IMR-90 (cell line): ENCODE measurements around the gene ORC4. TPM values are rescaled to one million over a fixed set of nuclear protein-coding genes. Genes with fewer than 3 reads are reported as not detected.

Source experiments
- ATAC-seq: fragments of 200-7000 bp; cut with Tn5 transposase; 2 replicates; pipeline ENCODE4 v1.9.1; 2020; ENCODE audit warnings: low read depth, mild to moderate bottlenecking, moderate library complexity
- BruUV-seq: library from RNA; stranded (reverse); fragments of 400-500 nt; replicated peaks from 2 replicates; lab custom pipeline; 2021; lab: Mats Ljungman, UMichigan
- CTCF ChIA-PET: fragments of 300-600 bp; formaldehyde crosslinking; extraction: SDS; loops from one replicate; lab custom pipeline; 2021; ENCODE audit warnings: antibody characterized with exemption; lab: Yijun Ruan, JAX
- POLR2A ChIA-PET: fragments of 300-600 bp; sonication (Branson Sonifier 250); formaldehyde crosslinking; loops from one replicate; lab custom pipeline; 2022; ENCODE audit warnings: antibody characterized with exemption; ENCODE audit not compliant: unreplicated experiment; lab: Charles Lee
- DNase-seq: peaks from one replicate; pipeline ENCODE4 v3.0.0; 2013
- H2AFZ ChIP-seq: replicated peaks from 2 replicates; pipeline ENCODE3; 2013; ENCODE audit warnings: low read length, mild to moderate bottlenecking; ENCODE audit not compliant: poor library complexity
- H2AK5ac ChIP-seq: 2 replicates; pipeline ENCODE4 v1.6.1; 2013; ENCODE audit warnings: low read depth, low read length, inconsistent platforms
- H2AK9ac ChIP-seq: replicated peaks from 2 replicates; pipeline ENCODE3; 2013; ENCODE audit warnings: mild to moderate bottlenecking, low read depth, low read length, moderate library complexity; ENCODE audit not compliant: poor library complexity
- H2BK120ac ChIP-seq: 2 replicates; pipeline ENCODE4 v1.6.1; 2013; ENCODE audit warnings: low read depth, low read length, inconsistent platforms
- H2BK15ac ChIP-seq: 3 replicates; pipeline ENCODE4 v1.6.1; 2013; ENCODE audit warnings: low read depth, low read length, inconsistent platforms
- H2BK20ac ChIP-seq: 2 replicates; pipeline ENCODE4 v1.6.1; 2013; ENCODE audit warnings: low read depth, mild to moderate bottlenecking, inconsistent platforms, low read length, moderate library complexity
- H2BK5ac ChIP-seq: 2 replicates; pipeline ENCODE4 v1.6.1; 2013; ENCODE audit warnings: mild to moderate bottlenecking, low read depth, low read length, inconsistent platforms; ENCODE audit not compliant: poor library complexity, severe bottlenecking
- H3K14ac ChIP-seq: replicated peaks from 2 replicates; pipeline ENCODE4 v1.6.1; 2013; ENCODE audit warnings: low read depth, low read length, inconsistent platforms
- H3K18ac ChIP-seq: 2 replicates; pipeline ENCODE4 v1.6.1; 2013; ENCODE audit warnings: low read depth, low read length, control low read depth
- H3K23ac ChIP-seq: 2 replicates; pipeline ENCODE4 v1.6.1; 2013; ENCODE audit warnings: low read depth, low read length, inconsistent platforms
- H3K27ac ChIP-seq: 2 replicates; pipeline ENCODE4 v1.5.1; 2013; ENCODE audit warnings: mild to moderate bottlenecking, control low read depth, low read length; ENCODE audit not compliant: insufficient read depth
- H3K27me3 ChIP-seq: 2 replicates; pipeline ENCODE4 v1.6.1; 2013; ENCODE audit warnings: low read length; ENCODE audit not compliant: control insufficient read depth, insufficient read depth
- H3K36me3 ChIP-seq: 2 replicates; pipeline ENCODE4 v1.6.1; 2013; ENCODE audit warnings: low read length, mixed read lengths; ENCODE audit not compliant: control insufficient read depth, insufficient read depth
- H3K4ac ChIP-seq: 2 replicates; pipeline ENCODE4 v1.6.1; 2013; ENCODE audit warnings: low read depth, low read length, inconsistent platforms
- H3K4me1 ChIP-seq: 2 replicates; pipeline ENCODE4 v1.6.1; 2013; ENCODE audit warnings: low read length, mixed read lengths; ENCODE audit not compliant: control insufficient read depth, insufficient read depth
- H3K4me2 ChIP-seq: 2 replicates; pipeline ENCODE4 v1.6.1; 2013; ENCODE audit warnings: low read depth, mild to moderate bottlenecking, control low read depth, low read length, moderate library complexity
- H3K4me3 ChIP-seq: 2 replicates; pipeline ENCODE4 v1.5.1; 2013; ENCODE audit warnings: low read depth, mild to moderate bottlenecking, control low read depth, low read length, moderate library complexity; ENCODE audit not compliant: insufficient read depth
- H3K56ac ChIP-seq: 2 replicates; pipeline ENCODE4 v1.6.1; 2013; ENCODE audit warnings: low read length, inconsistent platforms; ENCODE audit not compliant: insufficient read depth; ENCODE audit errors: extremely low read depth
- H3K79me1 ChIP-seq, 2 experiments: 2 replicates each; pipeline ENCODE4 v1.6.1; 2013; ENCODE audit warnings: low read length in 2 of 2, inconsistent platforms in 1 of 2, low read depth in 1 of 2
- H3K9ac ChIP-seq: 2 replicates; pipeline ENCODE4 v1.6.1; 2013; ENCODE audit warnings: low read depth, low read length, control low read depth
- H3K9me1 ChIP-seq: 2 replicates; pipeline ENCODE4 v1.6.1; 2013; ENCODE audit warnings: low read length, inconsistent platforms; ENCODE audit not compliant: insufficient read depth
- H3K9me3 ChIP-seq: 2 replicates; pipeline ENCODE4 v1.6.1; 2013; ENCODE audit warnings: low read length; ENCODE audit not compliant: control insufficient read depth, insufficient read depth
- H4K20me1 ChIP-seq: 2 replicates; pipeline ENCODE4 v1.6.1; 2013; ENCODE audit warnings: low read length, inconsistent platforms; ENCODE audit not compliant: insufficient read depth
- H4K5ac ChIP-seq: 2 replicates; pipeline ENCODE4 v1.6.1; 2013; ENCODE audit warnings: mild to moderate bottlenecking, low read depth, low read length, control low read depth
- H4K8ac ChIP-seq, 2 experiments: 2 replicates each; pipeline ENCODE4 v1.6.1; 2013; ENCODE audit warnings: low read depth in 2 of 2, low read length in 2 of 2, control low read depth in 1 of 2, inconsistent platforms in 1 of 2
- H4K91ac ChIP-seq: 2 replicates; pipeline ENCODE4 v1.6.1; 2013; ENCODE audit warnings: low read depth, low read length, inconsistent platforms; ENCODE audit not compliant: insufficient read depth
- CEBPB ChIP-seq: IDR thresholded peaks from 2 replicates; pipeline ENCODE4 v1.6.1; 2012; ENCODE audit warnings: low read depth, low read length, improper control_type of control experiment
- MAFK ChIP-seq: IDR thresholded peaks from 2 replicates; pipeline ENCODE4 v1.6.1; 2012; ENCODE audit warnings: low read depth, low read length, improper control_type of control experiment
- RFX5 ChIP-seq: IDR thresholded peaks from 2 replicates; pipeline ENCODE4 v1.8.0; 2012; ENCODE audit warnings: low read depth, mild to moderate bottlenecking, low read length, moderate library complexity
- dilution Hi-C: fragments of 300-500 bp; cut with HindIII; formaldehyde crosslinking; loops from one replicate; pipeline ENCODE4 v1.14.3; 2018; ENCODE audit warnings: low sequenced_read_pairs; ENCODE audit not compliant: unreplicated experiment
- in situ Hi-C: fragments of 300-500 bp; cut with MboI; formaldehyde crosslinking; loops from 3 replicates; pipeline ENCODE4 v1.14.3; 2019; ENCODE audit warnings: low sequenced_read_pairs, inconsistent platforms, mixed read lengths
- intact Hi-C: fragments of 100-400 bp; cut with micrococcal nuclease; formaldehyde crosslinking; loops from 2 replicates; pipeline ENCODE4 v1.10.0; 2022
- polyA plus RNA-seq, 3 experiments: library from polyadenylated mRNA; depleted of rRNA; stranded (reverse); fragments of >200 nt; gene quantifications; 2 replicates each; pipeline ENCODE4 v1.2.3, GENCODE V29; 2012; ENCODE audit warnings: low replicate concordance in 1 of 3
- total RNA-seq: library from RNA; depleted of rRNA; stranded (reverse); fragments of >200 nt; gene quantifications from 2 replicates; pipeline ENCODE4 v1.2.3, GENCODE V29; 2012

The ORC4 gene
- total and polyA plus RNA-seq, 2 of the 4 experiments (the other 2 are of a cell fraction) = 20.6 to 23.5 TPM

GRCh38 chr2:147952118-147952517 lies 68.4 kb downstream of the ORC4 start:
- no TSS peak for BruUV-seq
- in situ Hi-C loops (loop anchor here (25.0 kb wide), 1 partner anchor 1610 kb away; no protein-coding TSS in a partner anchor), intact Hi-C loops (no loop called here), dilution Hi-C loops (no loop called here)
- ChIA-PET POLR2A (no interaction called here), CTCF (no interaction called here)
- no peak overlapping the region for H2BK120ac ChIP-seq
- no peak overlapping the region for H3K18ac ChIP-seq
- no peak overlapping the region for H2AFZ ChIP-seq
- no peak overlapping the region for H3K27ac ChIP-seq
- H3K56ac ChIP-seq = no peak overlapping the region
- no peaks in the 10 kb centered on the region for H3K27me3 ChIP-seq
- no peak overlapping the region for H3K9ac ChIP-seq
- H3K4me3 ChIP-seq = no peak overlapping the region
- H3K4me2 ChIP-seq = no peak overlapping the region
- no peak overlapping the region for H2BK20ac ChIP-seq
- no peaks in the 10 kb centered on the region for H3K9me3 ChIP-seq
- H4K20me1 ChIP-seq = no peaks in the 10 kb centered on the region
- no peak for ATAC-seq
- TF ChIP-seq CEBPB (no peak), MAFK (peak; percentile 89), RFX5 (no peak)
- no peak overlapping the region for H4K5ac ChIP-seq
- H3K23ac ChIP-seq = no peak overlapping the region
- H3K79me1 ChIP-seq = no peaks in the 10 kb centered on the region
- no peaks in the 10 kb centered on the region for H3K4me1 ChIP-seq
- no peak overlapping the region for H2AK9ac ChIP-seq
- no peak overlapping the region for H4K8ac ChIP-seq
- no peak for DNase-seq
- H4K91ac ChIP-seq = no peak overlapping the region
- no peak overlapping the region for H3K14ac ChIP-seq
- no peak overlapping the region for H3K4ac ChIP-seq
- no peak overlapping the region for H2BK5ac ChIP-seq
- H2BK15ac ChIP-seq = no peak overlapping the region
- H3K36me3 ChIP-seq = peaks cover 2% of the 10 kb centered on the region; the same call in 1 of the 2 replicates
- H3K9me1 ChIP-seq = no peaks in the 10 kb centered on the region
- no peak overlapping the region for H2AK5ac ChIP-seq
